Endothelial cell of umbilical vein (primary cell): Measurements from ENCODE around the gene VSTM2B. TPM values are rescaled to one million over a fixed set of nuclear protein-coding genes. Genes with fewer than 3 reads are reported as not detected.

ENCODE experiments used
- BruUV-seq: library from RNA; stranded (reverse); fragments of 400-500 nt; replicated peaks from 2 replicates; lab custom pipeline; 2021; lab: Mats Ljungman, UMichigan
- CTCF ChIA-PET: fragments of 300-600, 350-600 bp; sonication (Branson Sonifier 250); formaldehyde crosslinking; loops from one replicate; lab custom pipeline; 2021; ENCODE audit warnings: antibody characterized with exemption, inconsistent platforms; lab: Charles Lee
- POLR2A ChIA-PET: fragments of 300-600, 350-600 bp; sonication (Branson Sonifier 250); formaldehyde crosslinking; loops from one replicate; lab custom pipeline; 2021; ENCODE audit warnings: antibody characterized with exemption, inconsistent platforms; lab: Charles Lee
- DNase-seq: peaks from one replicate; pipeline ENCODE4 v3.0.0-alpha.2; 2011; ENCODE audit warnings: low read depth, low spot score
- FAIRE-seq: peaks from 2 replicates; lab custom pipeline; 2011; peaks lifted over from hg19 to GRCh38; lab: Jason Lieb, UNC
- H2AFZ ChIP-seq: 2 replicates; pipeline ENCODE4 v1.6.0; 2012; ENCODE audit warnings: low read depth, low read length, control low read depth, inconsistent platforms
- H3K27ac ChIP-seq: 2 replicates; pipeline ENCODE4 v1.5.1; 2011; ENCODE audit warnings: low read depth, mild to moderate bottlenecking, control low read depth, low read length, moderate library complexity; ENCODE audit not compliant: insufficient read depth
- H3K27me3 ChIP-seq, 2 experiments: 2 replicates each; pipeline versions ENCODE4 v1.6.0 to v1.6.1; 2011; ENCODE audit warnings: low read length in 2 of 2, mixed read lengths in 1 of 2; ENCODE audit not compliant: control insufficient read depth in 2 of 2, insufficient read depth in 2 of 2
- H3K36me3 ChIP-seq, 2 experiments: 2 replicates in 1 of 2; 3 replicates in 1 of 2; pipeline ENCODE4 v1.5.1; 2011; ENCODE audit warnings: low read length in 2 of 2, mild to moderate bottlenecking in 1 of 2, moderate library complexity in 1 of 2; ENCODE audit not compliant: control insufficient read depth in 2 of 2, insufficient read depth in 2 of 2; ENCODE audit errors: extremely low read depth in 1 of 2
- H3K4me1 ChIP-seq: 3 replicates; pipeline ENCODE4 v1.5.1; 2011; ENCODE audit warnings: mild to moderate bottlenecking, low read length; ENCODE audit not compliant: control insufficient read depth, insufficient read depth; ENCODE audit errors: extremely low read depth
- H3K4me2 ChIP-seq: 2 replicates; pipeline ENCODE4 v1.6.1; 2011; ENCODE audit warnings: low read length, control low read depth, mixed read lengths; ENCODE audit not compliant: insufficient read depth
- H3K4me3 ChIP-seq, 3 experiments: fragments of 200-600 bp in 1 of 3; sonication (generic), shearing (Covaris generic) in 1 of 3; replicated peaks in 1 of 3; 2 replicates each; pipeline ENCODE4 v1.5.1; 2011 to 2016; ENCODE audit warnings: control low read depth in 3 of 3, low read length in 3 of 3, mild to moderate bottlenecking in 2 of 3, inconsistent platforms in 1 of 3, low read depth in 1 of 3, moderate library complexity in 1 of 3; ENCODE audit not compliant: insufficient read depth in 1 of 3
- H3K79me2 ChIP-seq: 2 replicates; pipeline ENCODE4 v1.6.0; 2012; ENCODE audit warnings: low read length, inconsistent platforms; ENCODE audit not compliant: control insufficient read depth, insufficient read depth
- H3K9ac ChIP-seq: replicated peaks from 2 replicates; pipeline ENCODE3; 2011; ENCODE audit warnings: low read length, control low read depth; ENCODE audit not compliant: insufficient read depth; ENCODE audit errors: extremely low read depth
- H3K9me1 ChIP-seq: replicated peaks from 3 replicates; pipeline ENCODE4 v1.6.0; 2011; ENCODE audit warnings: mild to moderate bottlenecking, low read length; ENCODE audit not compliant: control insufficient read depth, insufficient read depth; ENCODE audit errors: extremely low read depth
- H3K9me3 ChIP-seq: replicated peaks from 2 replicates; pipeline ENCODE4 v1.5.1; 2012; ENCODE audit warnings: low read length, inconsistent platforms; ENCODE audit not compliant: control insufficient read depth, insufficient read depth
- H4K20me1 ChIP-seq: replicated peaks from 2 replicates; pipeline ENCODE3; 2011; ENCODE audit warnings: mild to moderate bottlenecking, low read length; ENCODE audit not compliant: control insufficient read depth, insufficient read depth; ENCODE audit errors: extremely low read depth
- EZH2 ChIP-seq: IDR thresholded peaks from 2 replicates; pipeline ENCODE4 v1.6.1; 2012; ENCODE audit warnings: borderline replicate concordance, low read depth, mild to moderate bottlenecking, moderate library complexity, low read length, inconsistent platforms; ENCODE audit not compliant: severe bottlenecking
- FOS ChIP-seq: IDR thresholded peaks from 2 replicates; pipeline ENCODE4 v1.6.1; 2011; ENCODE audit warnings: mild to moderate bottlenecking, low read length, moderate library complexity, borderline replicate concordance; ENCODE audit not compliant: insufficient read depth
- GATA2 ChIP-seq: IDR thresholded peaks from 2 replicates; pipeline ENCODE4 v1.7.0; 2011; ENCODE audit warnings: low read depth, mild to moderate bottlenecking, moderate library complexity, mixed read lengths, low read length; ENCODE audit not compliant: insufficient read length, insufficient read depth
- JUN ChIP-seq: IDR thresholded peaks from 2 replicates; pipeline ENCODE4 v1.6.1; 2011; ENCODE audit warnings: borderline replicate concordance, low read depth; ENCODE audit not compliant: insufficient read length, insufficient read depth
- MAX ChIP-seq: IDR thresholded peaks from 2 replicates; pipeline ENCODE4 v1.6.1; 2011; ENCODE audit not compliant: insufficient read depth, insufficient read length
- MYC ChIP-seq: IDR thresholded peaks from one replicate; pipeline ENCODE4 v1.6.1; 2011; ENCODE audit warnings: mild to moderate bottlenecking, low read depth, low read length
- POLR2A ChIP-seq: IDR thresholded peaks from 2 replicates; pipeline ENCODE4 v1.6.1; 2012; ENCODE audit warnings: low read depth, mild to moderate bottlenecking, control low read depth, low read length
- POLR2AphosphoS5 ChIP-seq: IDR thresholded peaks from 2 replicates; pipeline ENCODE4 v1.6.1; 2012; ENCODE audit warnings: low read depth, mild to moderate bottlenecking, control low read depth, low read length, moderate library complexity; ENCODE audit not compliant: insufficient read depth
- dilution Hi-C: fragments of 300-500 bp; cut with MboI; formaldehyde crosslinking; loops from one replicate; pipeline ENCODE4 v1.15.0; 2019; ENCODE audit warnings: low sequenced_read_pairs; ENCODE audit not compliant: extremely low pct_ligation_motif_present
- intact Hi-C: fragments of 100-400 bp; cut with micrococcal nuclease; formaldehyde crosslinking; loops from one replicate; pipeline ENCODE4 v1.10.0; 2022
- polyA plus RNA-seq, 4 experiments: library from polyadenylated mRNA; depleted of rRNA in 3 of 4; stranded (reverse) in 3 of 4; unstranded in 1 of 4; fragments of >200 nt; gene quantifications; 2 replicates each; pipeline versions ENCODE4 v1.2.1 to v1.2.3, GENCODE V29; 2011 to 2012; ENCODE audit warnings: missing spikeins in 1 of 4
- total RNA-seq: library from RNA; stranded (reverse); gene quantifications from 2 replicates; pipeline ENCODE4 v1.2.3, GENCODE V29; 2021
- TF ChIP-seq, protein P1 (sequence below), 2 donors: IDR thresholded peaks; 1 replicate in 1 of 2; 2 replicates in 1 of 2; pipeline ENCODE4 v1.5.1; 2011; ENCODE audit warnings: low read length in 2 of 2, mild to moderate bottlenecking in 2 of 2, moderate library complexity in 2 of 2, control low read depth in 1 of 2, inconsistent platforms in 1 of 2, low read depth in 1 of 2; ENCODE audit not compliant: insufficient read depth in 1 of 2; ENCODE audit errors: extremely low read depth in 1 of 2

The VSTM2B gene
- total and polyA plus RNA-seq, 2 donors (not counting 3 experiments of a cell fraction or from before 2014, with no cell fraction given): not detected

DNA sequence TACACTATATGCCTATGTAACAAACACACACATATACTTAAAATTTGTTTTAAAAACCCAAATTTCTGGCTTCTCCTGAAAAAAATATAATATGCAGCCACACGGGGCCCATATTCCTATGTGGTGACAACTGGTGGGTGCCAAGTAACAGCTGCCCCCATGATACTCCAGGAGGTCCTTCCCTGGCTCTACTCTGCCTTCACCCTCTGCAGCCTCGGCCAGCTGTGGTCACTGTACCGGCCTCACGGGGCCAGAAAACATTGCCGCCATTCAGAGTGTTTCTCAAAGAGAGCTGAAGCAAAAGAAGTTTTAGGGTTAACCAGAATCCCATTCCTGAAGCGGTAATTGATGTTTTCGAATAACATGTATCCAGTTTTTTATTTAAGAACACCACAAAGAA, 47.7 kb downstream of the VSTM2B start:
- TF ChIP-seq POLR2A (no peak), JUN (no peak), POLR2AphosphoS5 (no peak), FOS (no peak), GATA2 (no peak), MYC (no peak), EZH2 (no peak), MAX (no peak)
- TF ChIP-seq, protein P1, sequence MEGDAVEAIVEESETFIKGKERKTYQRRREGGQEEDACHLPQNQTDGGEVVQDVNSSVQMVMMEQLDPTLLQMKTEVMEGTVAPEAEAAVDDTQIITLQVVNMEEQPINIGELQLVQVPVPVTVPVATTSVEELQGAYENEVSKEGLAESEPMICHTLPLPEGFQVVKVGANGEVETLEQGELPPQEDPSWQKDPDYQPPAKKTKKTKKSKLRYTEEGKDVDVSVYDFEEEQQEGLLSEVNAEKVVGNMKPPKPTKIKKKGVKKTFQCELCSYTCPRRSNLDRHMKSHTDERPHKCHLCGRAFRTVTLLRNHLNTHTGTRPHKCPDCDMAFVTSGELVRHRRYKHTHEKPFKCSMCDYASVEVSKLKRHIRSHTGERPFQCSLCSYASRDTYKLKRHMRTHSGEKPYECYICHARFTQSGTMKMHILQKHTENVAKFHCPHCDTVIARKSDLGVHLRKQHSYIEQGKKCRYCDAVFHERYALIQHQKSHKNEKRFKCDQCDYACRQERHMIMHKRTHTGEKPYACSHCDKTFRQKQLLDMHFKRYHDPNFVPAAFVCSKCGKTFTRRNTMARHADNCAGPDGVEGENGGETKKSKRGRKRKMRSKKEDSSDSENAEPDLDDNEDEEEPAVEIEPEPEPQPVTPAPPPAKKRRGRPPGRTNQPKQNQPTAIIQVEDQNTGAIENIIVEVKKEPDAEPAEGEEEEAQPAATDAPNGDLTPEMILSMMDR (IDR thresholded peaks at IDR 0.05; ENCODE audit: extremely low read depth in 1 of 2, insufficient read depth in 1 of 2, low read depth in 1 of 2, low read length in 2 of 2): no peak
- Histone ChIP-seq H2AFZ (no peak overlapping the region), H3K27ac (no peak overlapping the region), H3K27me3 (no peaks in the 10 kb centered on the region), H3K9me1 (no peaks in the 10 kb centered on the region), H3K4me1 (no peaks in the 10 kb centered on the region), H3K4me3 (no peak overlapping the region), H3K36me3 (no peaks in the 10 kb centered on the region), H3K9me3 (no peaks in the 10 kb centered on the region), H3K79me2 (no peaks in the 10 kb centered on the region), H3K4me2 (no peak overlapping the region), H3K9ac (no peak overlapping the region), H4K20me1 (no peaks in the 10 kb centered on the region)
- BruUV-seq: no TSS peak
- CTCF ChIA-PET: no interaction called here
- POLR2A ChIA-PET: no interaction called here
- dilution Hi-C loops (no loop called here), intact Hi-C loops (no loop called here)
- DNase-seq (no peak), FAIRE-seq (no peak)
